Esophagus (tissue), 2 donors: ENCODE results near the gene USP53. TPM values are rescaled to one million over a fixed set of nuclear protein-coding genes. Genes with fewer than 3 reads are reported as not detected.
"Not testable (repeated sequence)": the region's sequence is repeated elsewhere in the genome, so short reads cannot be mapped to it uniquely, and the experiment has no call there.

Source experiments
- H3K27ac ChIP-seq, 2 donors: one replicate each; pipeline ENCODE4 v1.5.1; 2013; ENCODE audit warnings: low read depth in 2 of 2, mild to moderate bottlenecking in 2 of 2, inconsistent platforms in 1 of 2, low read length in 1 of 2, moderate library complexity in 1 of 2
- H3K27me3 ChIP-seq, 2 donors: one replicate each; pipeline ENCODE4 v1.6.1; 2013; ENCODE audit warnings: low read length in 2 of 2, control low read depth in 1 of 2, mild to moderate bottlenecking in 1 of 2; ENCODE audit not compliant: insufficient read depth in 2 of 2, control insufficient read depth in 1 of 2
- H3K36me3 ChIP-seq, 2 donors: one replicate each; pipeline ENCODE4 v1.6.1; 2013; ENCODE audit warnings: low read length in 1 of 2; ENCODE audit not compliant: control insufficient read depth in 2 of 2, insufficient read depth in 2 of 2
- H3K4me1 ChIP-seq, 2 donors: one replicate each; pipeline ENCODE4 v1.6.1; 2013; ENCODE audit warnings: low read length in 1 of 2; ENCODE audit not compliant: control insufficient read depth in 2 of 2, insufficient read depth in 2 of 2
- H3K4me3 ChIP-seq, 2 donors: one replicate each; pipeline ENCODE4 v1.5.1; 2013; ENCODE audit warnings: low read length in 2 of 2, mild to moderate bottlenecking in 2 of 2, low read depth in 1 of 2, moderate library complexity in 1 of 2
- H3K9me3 ChIP-seq, 2 donors: one replicate each; pipeline ENCODE4 v1.6.1; 2013; ENCODE audit warnings: mild to moderate bottlenecking in 2 of 2, low read depth in 1 of 2, low read length in 1 of 2, moderate library complexity in 1 of 2; ENCODE audit not compliant: control insufficient read depth in 2 of 2, insufficient read depth in 1 of 2
- WGBS, 2 donors: extraction: QIAGEN DNeasy Blood & Tissue Kit; methylation state at CpG; one replicate each; pipeline ENCODE4 v1.1.7; 2013; 5-methylcytosine and 5-hydroxymethylcytosine counted together
- polyA plus RNA-seq, 2 donors: library from polyadenylated mRNA; stranded (reverse); fragments of 200-250 nt; gene quantifications; one replicate each; pipeline ENCODE4 v1.2.3, GENCODE V29; 2013
- donor health status: healthy with polysubstance abuse.
- donor health status: Bipolar disorder and iron deficiency.

USP53 gene
- polyA plus RNA-seq, 2 donors: 9.1 to 15.1 TPM

GRCh38 chr4:119237642-119238041 is 25.1 kb downstream of the USP53 start:
- Histone ChIP-seq H3K36me3 (peaks cover 0 to 3% of the 10 kb centered on the region in 2 donors), H3K27ac (no peak overlapping the region), H3K9me3 (no peaks in the 10 kb centered on the region), H3K4me1 (no peaks in the 10 kb centered on the region), H3K4me3 (no peak overlapping the region), H3K27me3 (no peaks in the 10 kb centered on the region)
- 89 to 100% methylated on average over 2 of the region's 2 CpGs for WGBS, 2 donors

GRCh38 chr4:119238068-119238722 is 25.7 kb downstream of the USP53 start:
- H3K36me3 ChIP-seq: peaks cover 0 to 3% of the 10 kb centered on the region in 2 donors
- H3K4me3 ChIP-seq: no peak overlapping the region
- no peaks in the 10 kb centered on the region for H3K4me1 ChIP-seq
- H3K27ac ChIP-seq: no peak overlapping the region
- WGBS, 2 donors: 72 to 78% methylated on average over 4 of the region's 4 CpGs
- H3K27me3 ChIP-seq: no peaks in the 10 kb centered on the region
- no peaks in the 10 kb centered on the region for H3K9me3 ChIP-seq

- Histone ChIP-seq H3K27me3 (no peaks in the 10 kb centered on the region), H3K36me3 (peaks cover 0 to 3% of the 10 kb centered on the region in 2 donors), H3K27ac (no peak overlapping the region), H3K4me1 (no peaks in the 10 kb centered on the region), H3K4me3 (no peak overlapping the region), H3K9me3 (no peaks in the 10 kb centered on the region)
- 94 to 97% methylated on average over 1 of the region's 1 CpG for WGBS, 2 donors
These were observed 27.6 kb downstream of the USP53 start for GRCh38 chr4:119240128-119240527.

GRCh38 chr4:119240568-119240967 is 28.1 kb downstream of the USP53 start:
- peaks cover 0 to 3% of the 10 kb centered on the region in 2 donors for H3K36me3 ChIP-seq
- H3K9me3 ChIP-seq: no peaks in the 10 kb centered on the region
- H3K4me3 ChIP-seq: no peak overlapping the region
- WGBS, 2 donors: 65 to 81% methylated on average over 2 of the region's 2 CpGs
- H3K4me1 ChIP-seq: no peaks in the 10 kb centered on the region
- H3K27ac ChIP-seq: no peak overlapping the region
- H3K27me3 ChIP-seq: no peaks in the 10 kb centered on the region

- no peaks in the 10 kb centered on the region for H3K4me1 ChIP-seq
- H3K9me3 ChIP-seq: no peaks in the 10 kb centered on the region
- WGBS, 2 donors: 92 to 98% methylated on average over 1 of the region's 1 CpG
- no peak overlapping the region for H3K27ac ChIP-seq
- H3K36me3 ChIP-seq: peaks cover 2 to 3% of the 10 kb centered on the region in 2 donors
- no peaks in the 10 kb centered on the region for H3K27me3 ChIP-seq
- no peak overlapping the region for H3K4me3 ChIP-seq
These were observed 29.9 kb downstream of the USP53 start for GRCh38 chr4:119242417-119242816.

GRCh38 chr4:119243868-119244267 is 31.4 kb downstream of the USP53 start:
- H3K36me3 ChIP-seq: peaks cover 2 to 3% of the 10 kb centered on the region in 2 donors
- no peak overlapping the region for H3K27ac ChIP-seq
- no peaks in the 10 kb centered on the region for H3K4me1 ChIP-seq
- no peak overlapping the region for H3K4me3 ChIP-seq
- H3K27me3 ChIP-seq: no peaks in the 10 kb centered on the region
- WGBS, 2 donors: 57 to 68% methylated on average over 1 of the region's 1 CpG
- H3K9me3 ChIP-seq: no peaks in the 10 kb centered on the region

- Histone ChIP-seq H3K4me1 (no peaks in the 10 kb centered on the region), H3K27ac (no peak overlapping the region), H3K9me3 (no peaks in the 10 kb centered on the region), H3K27me3 (no peaks in the 10 kb centered on the region), H3K4me3 (no peak overlapping the region), H3K36me3 (peaks cover 2 to 3% of the 10 kb centered on the region in 2 donors)
- 76 to 80% methylated on average over 3 of the region's 3 CpGs for WGBS, 2 donors
These were observed 31.8 kb downstream of the USP53 start for GRCh38 chr4:119244344-119244743.

GRCh38 chr4:119244832-119245231 is 32.3 kb downstream of the USP53 start:
- Histone ChIP-seq H3K9me3 (no peaks in the 10 kb centered on the region), H3K27ac (no peak overlapping the region), H3K4me1 (no peaks in the 10 kb centered on the region), H3K27me3 (no peaks in the 10 kb centered on the region), H3K4me3 (no peak overlapping the region), H3K36me3 (peaks cover 2 to 3% of the 10 kb centered on the region in 2 donors)

GRCh38 chr4:119246177-119246733 is 33.7 kb downstream of the USP53 start:
- 87 to 88% methylated on average over 5 of the region's 5 CpGs for WGBS, 2 donors
- H3K36me3 ChIP-seq: peaks cover 2 to 3% of the 10 kb centered on the region in 2 donors

GRCh38 chr4:119251037-119251436 is 38.5 kb downstream of the USP53 start:
- not testable (repeated sequence) for H3K36me3 ChIP-seq, H3K27me3 ChIP-seq, H3K9me3 ChIP-seq, H3K4me3 ChIP-seq, H3K27ac ChIP-seq, H3K4me1 ChIP-seq
- 96 to 100% methylated on average over 2 of the region's 2 CpGs for WGBS, 2 donors

More at GRCh38 chr4:119246177-119246733, 33.7 kb downstream of the USP53 start:
- Histone ChIP-seq H3K27me3 (no peaks in the 10 kb centered on the region), H3K27ac (no peak overlapping the region), H3K9me3 (no peaks in the 10 kb centered on the region), H3K4me1 (no peaks in the 10 kb centered on the region), H3K4me3 (no peak overlapping the region)
